ENCODE results near the gene FAM184A. TPM values are rescaled to one million over a fixed set of nuclear protein-coding genes. Genes with fewer than 3 reads are reported as not detected.

Gene FAM184A
- total and polyA plus RNA-seq, 2 of the 13 experiments (the other 11 are each of a cell fraction or from before 2014, with no cell fraction given), result 7.0 to 18.0 TPM

GRCh38 chr6:118985123-118985830 is 93.2 kb downstream of the FAM184A start:
- DNase-seq (ENCODE audit: low spot score), result no peak
- ChIA-PET POLR2A (no interaction called here), CTCF (ENCODE audit: low intra/inter-chr PET ratio, low total read pairs) (no interaction called here)
- 91% methylated on average over 3 of the region's 3 CpGs for WGBS (ENCODE audit: low lambda C conversion rate)
- Histone ChIP-seq H3K9me3 (ENCODE audit: low read length) (no peaks in the 10 kb centered on the region), H3K4me1 (ENCODE audit: insufficient read depth, low read length) (no peaks in the 10 kb centered on the region), H2AFZ (ENCODE audit: low read length) (no peak overlapping the region), H3K79me2 (ENCODE audit: insufficient read depth, low read length) (no peaks in the 10 kb centered on the region), H4K20me1 (ENCODE audit: insufficient read depth, low read length) (no peaks in the 10 kb centered on the region), H3K4me2 (ENCODE audit: low read depth, low read length) (no peak overlapping the region), H3K27ac (ENCODE audit: extremely low read length, insufficient read depth, low read length) (no peak overlapping the region), H3K4me3 (replicated peaks in 1 of 3; ENCODE audit: insufficient read depth in 1 of 3, low read depth in 2 of 3, low read length in 3 of 3) (no peak overlapping the region), H3K27me3 (ENCODE audit: control insufficient read depth in 1 of 2, insufficient read depth in 2 of 2, low read length in 2 of 2) (no peaks in the 10 kb centered on the region), H3K36me3 (replicated peaks in 1 of 2; ENCODE audit: control insufficient read depth in 1 of 2, insufficient read depth in 2 of 2, low read length in 2 of 2) (no peaks in the 10 kb centered on the region), H3K9ac (ENCODE audit: insufficient read depth, low read depth, low read length) (no peak overlapping the region)
- in situ Hi-C loops (cut with HindIII; ENCODE audit: extremely low pct_ligation_motif_present, low pct_unique_long_range_greater_than_20kb), result no loop called here
- intact Hi-C loops (cut with micrococcal nuclease; ENCODE audit: unreplicated experiment), result no loop called here
- no peak for ATAC-seq
- no peak for FAIRE-seq
- BruUV-seq (replicated peaks), result no TSS peak
- TF ChIP-seq ZNF432 (CRISPR knock-in tag; IDR thresholded peaks at IDR 0.05; ENCODE audit: borderline replicate concordance) (no peak), RARA (CRISPR knock-in tag; IDR thresholded peaks at IDR 0.05) (no peak), NR2F1 (CRISPR knock-in tag; IDR thresholded peaks at IDR 0.05) (no peak), HES4 (CRISPR knock-in tag; IDR thresholded peaks at IDR 0.05; ENCODE audit: borderline replicate concordance) (no peak), REL (CRISPR knock-in tag; conservative IDR thresholded peaks at IDR 0.05) (no peak), MAF1 (CRISPR knock-in tag; IDR thresholded peaks at IDR 0.05; ENCODE audit: borderline replicate concordance) (no peak), ZUFSP (CRISPR knock-in tag; IDR thresholded peaks at IDR 0.05; ENCODE audit: borderline replicate concordance) (no peak), ZNF101 (CRISPR knock-in tag; IDR thresholded peaks at IDR 0.05; ENCODE audit: borderline replicate concordance, low read depth) (no peak), ZNF274 (CRISPR knock-in tag; IDR thresholded peaks at IDR 0.05) (no peak), MEIS1 (CRISPR knock-in tag; IDR thresholded peaks at IDR 0.05; ENCODE audit: borderline replicate concordance) (no peak), PRDM10 (CRISPR knock-in tag; IDR thresholded peaks at IDR 0.05; ENCODE audit: low read depth) (no peak), ATF7 (IDR thresholded peaks at IDR 0.05) (no peak), ATF7 (CRISPR knock-in tag; IDR thresholded peaks at IDR 0.05) (no peak), HINFP (CRISPR knock-in tag; IDR thresholded peaks at IDR 0.05; ENCODE audit: low read depth) (no peak), BATF2 (CRISPR knock-in tag; IDR thresholded peaks at IDR 0.05) (no peak), PHF5A (CRISPR knock-in tag; IDR thresholded peaks at IDR 0.05; ENCODE audit: low read depth, unreplicated experiment) (no peak), PTBP1 (IDR thresholded peaks at IDR 0.05; ENCODE audit: low read depth, low read length, poor library complexity, severe bottlenecking) (no peak)
